ENCODE results near the gene GABRB2. TPM values are rescaled to one million over a fixed set of nuclear protein-coding genes. Genes with fewer than 3 reads are reported as not detected.

GABRB2 gene
- polyA plus RNA-seq, 1 donor from 2014 or later: not detected

Other genes starting within 250 kb of the GABRB2 start
- gene GABRA6, start 139.0 kb upstream of the GABRB2 start, polyA plus RNA-seq: not detected

Data from IgD-negative memory B cell (primary cell).